MM.1S (cell line): ENCODE data around the gene XRCC6.

ENCODE experiments used
- DNase-seq: peaks from one replicate; pipeline ENCODE4 v3.0.0-alpha.2; 2015
- H2AFZ ChIP-seq: fragments of 300-600 bp; sonication (generic); 2 replicates; pipeline ENCODE4 v1.6.0; 2016; ENCODE audit warnings: antibody characterized with exemption, low read length
- H3F3A ChIP-seq: fragments of 300-600 bp; sonication (generic); 2 replicates; pipeline ENCODE4 v1.6.1; 2016; ENCODE audit warnings: mild to moderate bottlenecking, antibody characterized with exemption, low read length, moderate library complexity, mixed read lengths; ENCODE audit not compliant: insufficient read depth
- H3K27ac ChIP-seq: fragments of 300-600 bp; sonication (generic); 2 replicates; pipeline ENCODE4 v1.5.1; 2016; ENCODE audit warnings: mild to moderate bottlenecking, low read length
- H3K27me3 ChIP-seq: fragments of 300-600 bp; sonication (generic); replicated peaks from 2 replicates; pipeline ENCODE4 v1.6.0; 2016; ENCODE audit warnings: low read length; ENCODE audit not compliant: insufficient read depth
- H3K36me3 ChIP-seq: fragments of 300-600 bp; sonication (generic); replicated peaks from 2 replicates; pipeline ENCODE4 v1.6.1; 2016; ENCODE audit warnings: mild to moderate bottlenecking, low read length, mixed read lengths; ENCODE audit not compliant: insufficient read depth
- H3K4me1 ChIP-seq: fragments of 300-600 bp; sonication (generic); 2 replicates; pipeline ENCODE4 v1.6.1; 2016; ENCODE audit warnings: low read length, mixed read lengths
- H3K4me2 ChIP-seq: fragments of 300-600 bp; sonication (generic); 2 replicates; pipeline ENCODE4 v1.6.0; 2016; ENCODE audit warnings: low read depth, low read length
- H3K4me3 ChIP-seq: fragments of 300-600 bp; sonication (generic); 2 replicates; pipeline ENCODE4 v1.5.1; 2016; ENCODE audit warnings: low read length, mixed read lengths
- H3K79me2 ChIP-seq: fragments of 300-600 bp; sonication (generic); 2 replicates; pipeline ENCODE4 v1.6.1; 2016; ENCODE audit warnings: mixed run types, low read length, mixed read lengths
- H3K9ac ChIP-seq: fragments of 300-600 bp; sonication (generic); 2 replicates; pipeline ENCODE4 v1.6.1; 2016; ENCODE audit warnings: low read length, mixed read lengths
- H3K9me2 ChIP-seq: fragments of 300-600 bp; sonication (generic); replicated peaks from 2 replicates; pipeline ENCODE4 v1.6.1; 2016; ENCODE audit warnings: mild to moderate bottlenecking, low read length, mixed read lengths; ENCODE audit not compliant: insufficient read depth
- H3K9me3 ChIP-seq: fragments of 300-600 bp; sonication (generic); replicated peaks from 2 replicates; pipeline ENCODE4 v1.6.1; 2016; ENCODE audit warnings: mild to moderate bottlenecking, low read length, mixed read lengths; ENCODE audit not compliant: insufficient read depth
- H4K20me1 ChIP-seq: fragments of 300-600 bp; sonication (generic); 2 replicates; pipeline ENCODE4 v1.6.1; 2016; ENCODE audit warnings: mild to moderate bottlenecking, low read length, moderate library complexity, mixed read lengths; ENCODE audit not compliant: insufficient read depth
- CTCF ChIP-seq: fragments of 300-600 bp; sonication (generic); IDR thresholded peaks from 2 replicates; pipeline ENCODE4 v1.5.1; 2016; ENCODE audit warnings: antibody characterized with exemption, low read length, mixed read lengths
- EZH2 ChIP-seq: fragments of 300-600 bp; sonication (generic); optimal IDR thresholded peaks from 2 replicates; pipeline ENCODE3; 2017; ENCODE audit warnings: low read depth, mild to moderate bottlenecking, antibody characterized with exemption, low read length, mixed read lengths
- EZH2phosphoT487 ChIP-seq: fragments of 300-600 bp; sonication (generic); IDR thresholded peaks from 2 replicates; pipeline ENCODE4 v1.6.1; 2018; ENCODE audit warnings: antibody characterized with exemption, low read length

The XRCC6 gene

GRCh38 chr22:41641854-41642253 is 20.8 kb downstream of the XRCC6 start:
- Histone ChIP-seq H4K20me1 (no peaks in the 10 kb centered on the region), H3K27ac (no peak overlapping the region)

GRCh38 chr22:41642331-41643110 is 21.4 kb downstream of the XRCC6 start:
- DNase-seq: no peak
- TF ChIP-seq EZH2 (no peak), EZH2phosphoT487 (no peak), CTCF (no peak)
- Histone ChIP-seq H2AFZ (no peak overlapping the region), H3K27ac (no peak overlapping the region), H3K9me2 (no peaks in the 10 kb centered on the region), H3K36me3 (peaks cover 21% of the 10 kb centered on the region), H3K4me3 (no peak overlapping the region), H3K9ac (no peak overlapping the region), H3K9me3 (no peaks in the 10 kb centered on the region), H3F3A (no peaks in the 10 kb centered on the region), H3K79me2 (peaks cover 76% of the 10 kb centered on the region), H3K4me1 (no peaks in the 10 kb centered on the region), H3K27me3 (no peaks in the 10 kb centered on the region), H4K20me1 (no peaks in the 10 kb centered on the region), H3K4me2 (no peak overlapping the region)

More at GRCh38 chr22:41641854-41642253, 20.8 kb downstream of the XRCC6 start:
- Histone ChIP-seq H3K4me1 (no peaks in the 10 kb centered on the region), H3F3A (no peaks in the 10 kb centered on the region), H3K9me3 (no peaks in the 10 kb centered on the region), H3K9ac (no peak overlapping the region), H3K9me2 (no peaks in the 10 kb centered on the region), H2AFZ (no peak overlapping the region), H3K36me3 (peaks cover 22% of the 10 kb centered on the region), H3K27me3 (no peaks in the 10 kb centered on the region), H3K4me2 (no peak overlapping the region), H3K4me3 (no peak overlapping the region), H3K79me2 (peaks cover 79% of the 10 kb centered on the region)
- no peak for DNase-seq
- no peak for TF ChIP-seq CTCF
- no peak for TF ChIP-seq EZH2
- TF ChIP-seq EZH2phosphoT487: no peak

GRCh38 chr22:41647771-41648170 is 26.7 kb downstream of the XRCC6 start:
- Histone ChIP-seq H3K27ac (no peak overlapping the region), H3K36me3 (peaks cover 10% of the 10 kb centered on the region; the same call in 1 of the 2 replicates), H3K4me3 (no peak overlapping the region), H3K9me2 (no peaks in the 10 kb centered on the region), H4K20me1 (no peaks in the 10 kb centered on the region), H3K79me2 (peaks cover 71% of the 10 kb centered on the region), H3K4me1 (peaks cover 7% of the 10 kb centered on the region; the same call in 1 of the 2 replicates), H3K9ac (no peak overlapping the region), H3F3A (peaks cover 5% of the 10 kb centered on the region), H2AFZ (no peak overlapping the region), H3K27me3 (no peaks in the 10 kb centered on the region), H3K9me3 (no peaks in the 10 kb centered on the region), H3K4me2 (no peak overlapping the region)
- DNase-seq: no peak
- no peak for TF ChIP-seq EZH2phosphoT487

GRCh38 chr22:41648432-41648831 is 27.3 kb downstream of the XRCC6 start:
- Histone ChIP-seq H2AFZ (no peak overlapping the region), H3F3A (peaks cover 12% of the 10 kb centered on the region), H4K20me1 (no peaks in the 10 kb centered on the region), H3K36me3 (peaks cover 10% of the 10 kb centered on the region; the same call in 1 of the 2 replicates), H3K9ac (no peak overlapping the region), H3K79me2 (peaks cover 69% of the 10 kb centered on the region), H3K27me3 (no peaks in the 10 kb centered on the region), H3K4me1 (peaks cover 13% of the 10 kb centered on the region), H3K9me2 (no peaks in the 10 kb centered on the region), H3K27ac (no peak overlapping the region), H3K9me3 (no peaks in the 10 kb centered on the region), H3K4me2 (no peak overlapping the region), H3K4me3 (no peak overlapping the region)
- no peak for TF ChIP-seq CTCF
- TF ChIP-seq EZH2: no peak
- TF ChIP-seq EZH2phosphoT487: no peak
- no peak for DNase-seq
